ENCODE results near the gene NISCH.

NISCH gene

DNA sequence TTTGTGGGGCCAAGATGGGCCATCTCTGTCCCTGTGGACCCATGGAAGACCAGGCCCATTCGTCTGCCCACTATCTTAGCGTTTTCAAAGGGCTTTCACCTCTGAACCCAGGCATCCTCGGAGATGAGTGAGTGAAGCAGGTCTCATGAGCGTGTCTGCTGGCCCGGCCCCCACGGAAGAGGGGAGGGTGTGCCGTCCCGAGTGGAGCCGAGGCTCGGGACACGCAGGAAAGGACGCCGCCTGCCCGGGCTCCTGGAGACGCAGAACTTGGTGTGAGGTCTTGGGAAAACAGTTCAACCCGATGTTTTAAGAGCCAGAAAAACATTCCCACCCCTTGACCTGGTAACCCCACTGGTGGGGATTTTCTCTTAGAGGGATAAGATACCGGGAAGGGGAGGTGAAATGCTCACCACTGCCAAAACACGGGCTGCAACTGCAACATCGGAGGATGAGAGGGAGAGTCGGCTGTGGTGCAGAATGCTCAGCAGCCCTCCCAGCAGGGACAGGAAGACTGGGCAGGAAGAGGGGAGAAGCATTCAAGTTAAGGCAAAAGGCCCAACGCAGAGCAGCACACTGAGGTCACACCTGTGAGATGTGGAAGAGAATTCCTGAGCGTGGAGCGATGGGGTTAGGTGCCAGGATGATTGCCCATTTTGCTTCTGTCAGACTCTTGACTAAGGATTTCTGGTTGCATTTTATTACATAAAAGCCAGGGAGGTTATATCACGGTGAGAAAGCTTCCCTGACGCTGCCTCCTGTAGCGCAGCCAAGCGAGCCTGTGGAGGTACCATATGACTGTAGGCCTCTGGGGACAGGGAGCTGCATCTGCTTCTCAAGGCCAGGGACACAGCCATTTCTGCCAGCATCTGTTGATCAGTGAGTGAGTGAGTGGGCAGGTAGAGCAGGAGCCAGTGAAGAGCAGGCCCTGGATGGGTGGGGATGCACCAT is 25.6 kb downstream of the NISCH start:
- Histone ChIP-seq H3K4me1 (ENCODE audit: insufficient read depth, low read length) (no peaks in the 10 kb centered on the region), H3K9ac (ENCODE audit: low read depth, low read length) (no peak overlapping the region), H3K27me3 (ENCODE audit: insufficient read depth, low read length) (no peaks in the 10 kb centered on the region), H3K36me3 (ENCODE audit: insufficient read depth, low read length) (peaks cover 89% of the 10 kb centered on the region), H3K9me3 (ENCODE audit: insufficient read depth, low read depth, low read length) (no peaks in the 10 kb centered on the region), H3K4me3 (ENCODE audit: low read length) (no peak overlapping the region), H3K27ac (ENCODE audit: low read depth, low read length) (no peak overlapping the region)
- 96% methylated on average over 27 of the region's 27 CpGs for WGBS

DNA sequence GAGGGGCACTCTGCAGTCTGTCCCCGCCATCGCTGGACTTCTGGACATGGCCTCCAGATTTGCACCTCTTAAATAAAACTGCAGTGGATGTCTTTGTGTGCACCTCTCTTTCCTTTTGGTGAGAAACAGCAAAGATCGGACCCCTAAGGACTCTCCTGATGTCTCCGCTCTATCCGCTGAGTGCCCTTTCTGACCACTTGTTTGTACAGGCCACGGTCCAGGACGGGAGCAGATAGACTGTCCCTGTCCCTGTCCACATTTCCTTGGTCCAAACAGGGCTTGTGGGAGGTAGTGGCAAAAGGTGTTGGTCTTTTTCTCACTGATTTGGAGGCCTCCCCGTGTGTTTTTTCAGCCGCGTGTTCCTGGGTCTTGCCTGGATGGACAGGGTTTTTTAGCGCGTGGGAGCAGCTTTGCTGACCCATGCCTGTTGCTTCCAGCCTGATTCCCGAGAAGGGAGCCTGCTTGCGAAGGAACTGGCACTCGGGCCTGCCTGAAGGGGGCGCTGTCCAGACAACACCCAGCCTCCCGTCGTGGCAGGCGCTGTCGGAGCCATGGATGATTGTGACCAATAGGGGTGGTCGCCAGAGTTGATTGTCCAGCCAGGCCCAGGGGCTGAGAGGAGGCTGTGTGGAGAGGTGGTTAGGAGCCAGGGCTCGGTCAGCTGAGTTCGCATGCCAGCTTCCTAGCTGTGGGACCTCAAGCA is 26.6 kb downstream of the NISCH start:
- Histone ChIP-seq H3K9me3 (ENCODE audit: insufficient read depth, low read depth, low read length) (no peaks in the 10 kb centered on the region), H3K4me1 (ENCODE audit: insufficient read depth, low read length) (no peaks in the 10 kb centered on the region), H3K4me3 (ENCODE audit: low read length) (no peak overlapping the region), H3K9ac (ENCODE audit: low read depth, low read length) (no peak overlapping the region), H3K36me3 (ENCODE audit: insufficient read depth, low read length) (peaks cover 89% of the 10 kb centered on the region), H3K27me3 (ENCODE audit: insufficient read depth, low read length) (no peaks in the 10 kb centered on the region), H3K27ac (ENCODE audit: low read depth, low read length) (no peak overlapping the region)
- WGBS: 86% methylated on average over 23 of the region's 23 CpGs

DNA sequence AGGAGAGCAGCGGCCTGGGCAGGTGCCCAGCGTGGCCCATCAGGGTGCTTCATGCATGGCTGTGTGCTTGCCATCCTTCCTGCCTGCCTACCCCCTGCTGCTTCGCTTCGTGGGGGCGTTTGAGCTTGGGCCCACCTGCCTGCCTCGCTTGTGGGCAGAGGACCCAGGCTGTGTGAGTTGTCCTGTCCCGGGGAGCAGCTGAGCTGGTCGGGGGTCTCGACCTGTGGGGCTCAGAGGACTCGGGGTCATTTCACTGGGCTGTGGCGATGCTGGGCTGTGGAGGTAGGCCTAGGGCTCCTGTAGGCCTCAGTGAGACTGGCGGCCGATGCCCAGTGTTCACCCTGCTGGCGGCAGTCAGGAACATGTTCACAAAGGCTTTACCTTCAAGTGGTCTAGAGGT is 27.7 kb downstream of the NISCH start:
- 88% methylated on average over 14 of the region's 14 CpGs for WGBS
- H3K9ac ChIP-seq (ENCODE audit: low read depth, low read length): no peak overlapping the region
- H3K27ac ChIP-seq (ENCODE audit: low read depth, low read length): no peak overlapping the region
- no peaks in the 10 kb centered on the region for H3K9me3 ChIP-seq (ENCODE audit: insufficient read depth, low read depth, low read length)
- H3K4me1 ChIP-seq (ENCODE audit: insufficient read depth, low read length): no peaks in the 10 kb centered on the region
- H3K4me3 ChIP-seq (ENCODE audit: low read length): no peak overlapping the region
- H3K27me3 ChIP-seq (ENCODE audit: insufficient read depth, low read length): no peaks in the 10 kb centered on the region
- H3K36me3 ChIP-seq (ENCODE audit: insufficient read depth, low read length): peaks cover 89% of the 10 kb centered on the region

DNA sequence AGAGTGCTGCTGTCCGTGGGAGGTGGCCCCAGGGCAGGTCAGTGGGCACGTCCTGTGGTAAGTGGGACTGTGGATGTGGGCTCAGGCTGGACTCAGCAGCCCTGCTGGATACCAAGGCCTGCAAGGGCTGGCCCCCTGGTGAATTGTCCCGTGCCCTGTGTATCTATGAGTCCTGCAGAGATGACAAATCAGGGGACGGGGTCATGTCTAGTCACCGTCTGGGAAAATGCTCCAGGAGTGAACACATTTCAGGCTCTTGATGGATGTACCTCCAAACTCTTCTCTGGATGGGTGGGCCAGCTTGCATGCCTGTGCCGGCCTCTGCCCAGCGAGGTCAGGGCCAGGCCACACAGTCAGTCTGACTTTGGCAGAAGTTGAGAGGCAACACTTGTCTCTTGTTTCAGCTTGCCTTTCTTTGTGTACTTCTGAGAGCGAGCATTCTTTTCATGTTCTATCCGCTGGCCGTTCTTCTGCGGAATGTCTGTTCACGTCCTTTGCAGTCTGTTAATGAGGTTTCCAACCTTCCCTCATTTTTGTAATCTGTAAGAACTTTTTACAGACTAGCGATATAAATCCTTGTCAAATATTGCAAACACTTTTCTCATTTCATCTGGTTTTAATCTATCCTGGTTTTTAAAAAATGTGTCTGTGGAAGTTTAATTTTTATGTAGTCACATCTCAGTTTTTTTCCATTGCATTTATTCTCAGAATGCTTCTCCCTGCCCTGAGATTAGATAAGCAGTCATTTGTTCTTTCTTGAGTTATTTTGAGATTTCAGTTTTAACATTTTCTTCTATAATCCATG is 28.4 kb downstream of the NISCH start:
- peaks cover 88% of the 10 kb centered on the region for H3K36me3 ChIP-seq (ENCODE audit: insufficient read depth, low read length)

DNA sequence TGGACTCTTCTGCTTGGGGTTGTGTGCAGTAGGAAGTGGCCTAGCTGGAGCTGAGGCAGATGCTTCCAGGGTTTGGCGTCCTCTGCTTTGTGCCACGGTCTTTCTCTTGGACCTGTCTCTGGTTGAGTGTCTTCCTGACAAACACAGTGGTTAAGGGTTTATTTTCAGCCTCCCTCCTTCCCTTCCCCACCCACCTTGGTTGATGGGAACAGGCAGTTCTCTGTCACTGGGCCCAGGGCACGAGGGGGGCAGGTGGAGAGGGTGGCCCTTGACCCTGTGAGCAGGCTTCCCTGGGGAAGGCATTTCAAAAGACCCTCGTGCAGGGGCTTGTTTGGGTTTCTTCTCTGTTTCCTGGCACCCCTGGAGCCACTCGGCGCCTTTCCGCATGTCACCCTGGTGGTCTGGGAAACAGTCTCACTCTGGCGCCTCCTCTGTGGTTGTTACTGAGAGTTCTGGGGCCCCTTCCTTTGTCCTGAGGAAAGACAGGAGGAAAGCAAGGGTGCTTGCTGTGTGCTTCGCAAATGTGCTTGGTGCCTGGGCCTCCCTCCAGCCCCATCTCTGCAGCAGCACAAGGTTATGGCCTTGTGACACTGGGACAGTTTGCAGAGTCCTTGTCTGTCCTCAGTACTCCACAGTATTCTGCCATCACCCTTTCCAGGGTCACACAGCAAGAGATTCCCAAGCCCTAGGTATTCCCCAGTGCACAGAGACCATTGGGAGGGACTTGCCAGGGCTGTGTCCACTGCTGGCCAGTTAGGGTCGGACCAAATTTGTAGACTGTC is 29.5 kb downstream of the NISCH start:
- Histone ChIP-seq H3K27ac (ENCODE audit: low read depth, low read length) (no peak overlapping the region), H3K4me1 (ENCODE audit: insufficient read depth, low read length) (no peaks in the 10 kb centered on the region), H3K9ac (ENCODE audit: low read depth, low read length) (no peak overlapping the region), H3K4me3 (ENCODE audit: low read length) (no peak overlapping the region), H3K9me3 (ENCODE audit: insufficient read depth, low read depth, low read length) (no peaks in the 10 kb centered on the region), H3K36me3 (ENCODE audit: insufficient read depth, low read length) (peaks cover 88% of the 10 kb centered on the region), H3K27me3 (ENCODE audit: insufficient read depth, low read length) (no peaks in the 10 kb centered on the region)
- 94% methylated on average over 10 of the region's 10 CpGs for WGBS

More for the DNA sequence above, 28.4 kb downstream of the NISCH start:
- no peak overlapping the region for H3K27ac ChIP-seq (ENCODE audit: low read depth, low read length)
- H3K9me3 ChIP-seq (ENCODE audit: insufficient read depth, low read depth, low read length): no peaks in the 10 kb centered on the region
- H3K27me3 ChIP-seq (ENCODE audit: insufficient read depth, low read length): no peaks in the 10 kb centered on the region
- no peak overlapping the region for H3K9ac ChIP-seq (ENCODE audit: low read depth, low read length)
- 94% methylated on average over 13 of the region's 13 CpGs for WGBS
- H3K4me1 ChIP-seq (ENCODE audit: insufficient read depth, low read length): no peaks in the 10 kb centered on the region
- H3K4me3 ChIP-seq (ENCODE audit: low read length): no peak overlapping the region

DNA sequence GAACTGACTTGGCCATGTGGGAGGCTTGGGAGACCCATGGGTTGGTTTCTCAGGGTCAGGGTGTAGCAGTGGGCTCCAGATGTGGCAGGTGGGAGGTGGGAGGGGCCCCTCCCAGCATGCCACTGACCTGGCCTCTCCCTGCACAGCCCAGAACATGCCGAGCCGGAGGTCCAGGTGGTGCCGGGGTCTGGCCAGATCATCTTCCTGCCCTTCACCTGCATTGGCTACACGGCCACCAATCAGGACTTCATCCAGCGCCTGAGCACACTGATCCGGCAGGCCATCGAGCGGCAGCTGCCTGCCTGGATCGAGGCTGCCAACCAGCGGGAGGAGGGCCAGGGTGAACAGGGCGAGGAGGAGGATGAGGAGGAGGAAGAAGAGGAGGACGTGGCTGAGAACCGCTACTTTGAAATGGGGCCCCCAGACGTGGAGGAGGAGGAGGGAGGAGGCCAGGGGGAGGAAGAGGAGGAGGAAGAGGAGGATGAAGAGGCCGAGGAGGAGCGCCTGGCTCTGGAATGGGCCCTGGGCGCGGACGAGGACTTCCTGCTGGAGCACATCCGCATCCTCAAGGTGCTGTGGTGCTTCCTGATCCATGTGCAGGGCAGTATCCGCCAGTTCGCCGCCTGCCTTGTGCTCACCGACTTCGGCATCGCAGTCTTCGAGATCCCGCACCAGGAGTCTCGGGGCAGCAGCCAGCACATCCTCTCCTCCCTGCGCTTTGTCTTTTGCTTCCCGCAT is 31.8 kb downstream of the NISCH start:
- Histone ChIP-seq H3K27ac (ENCODE audit: low read depth, low read length) (no peak overlapping the region), H3K9me3 (ENCODE audit: insufficient read depth, low read depth, low read length) (no peaks in the 10 kb centered on the region), H3K4me3 (ENCODE audit: low read length) (no peak overlapping the region), H3K36me3 (ENCODE audit: insufficient read depth, low read length) (peaks cover 88% of the 10 kb centered on the region), H3K9ac (ENCODE audit: low read depth, low read length) (no peak overlapping the region), H3K27me3 (ENCODE audit: insufficient read depth, low read length) (no peaks in the 10 kb centered on the region), H3K4me1 (ENCODE audit: insufficient read depth, low read length) (no peaks in the 10 kb centered on the region)
- 95% methylated on average over 31 of the region's 31 CpGs for WGBS

DNA sequence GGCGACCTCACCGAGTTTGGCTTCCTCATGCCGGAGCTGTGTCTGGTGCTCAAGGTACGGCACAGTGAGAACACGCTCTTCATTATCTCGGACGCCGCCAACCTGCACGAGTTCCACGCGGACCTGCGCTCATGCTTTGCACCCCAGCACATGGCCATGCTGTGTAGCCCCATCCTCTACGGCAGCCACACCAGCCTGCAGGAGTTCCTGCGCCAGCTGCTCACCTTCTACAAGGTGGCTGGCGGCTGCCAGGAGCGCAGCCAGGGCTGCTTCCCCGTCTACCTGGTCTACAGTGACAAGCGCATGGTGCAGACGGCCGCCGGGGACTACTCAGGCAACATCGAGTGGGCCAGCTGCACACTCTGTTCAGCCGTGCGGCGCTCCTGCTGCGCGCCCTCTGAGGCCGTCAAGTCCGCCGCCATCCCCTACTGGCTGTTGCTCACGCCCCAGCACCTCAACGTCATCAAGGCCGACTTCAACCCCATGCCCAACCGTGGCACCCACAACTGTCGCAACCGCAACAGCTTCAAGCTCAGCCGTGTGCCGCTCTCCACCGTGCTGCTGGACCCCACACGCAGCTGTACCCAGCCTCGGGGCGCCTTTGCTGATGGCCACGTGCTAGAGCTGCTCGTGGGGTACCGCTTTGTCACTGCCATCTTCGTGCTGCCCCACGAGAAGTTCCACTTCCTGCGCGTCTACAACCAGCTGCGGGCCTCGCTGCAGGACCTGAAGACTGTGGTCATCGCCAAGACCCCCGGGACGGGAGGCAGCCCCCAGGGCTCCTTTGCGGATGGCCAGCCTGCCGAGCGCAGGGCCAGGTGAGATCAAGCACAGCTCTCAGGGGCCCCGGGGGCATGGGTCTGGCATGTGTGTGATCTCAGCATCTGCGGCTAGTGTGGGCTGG is 32.6 kb downstream of the NISCH start:
- Histone ChIP-seq H3K27me3 (ENCODE audit: insufficient read depth, low read length) (no peaks in the 10 kb centered on the region), H3K36me3 (ENCODE audit: insufficient read depth, low read length) (peaks cover 87% of the 10 kb centered on the region), H3K27ac (ENCODE audit: low read depth, low read length) (no peak overlapping the region), H3K4me3 (ENCODE audit: low read length) (no peak overlapping the region), H3K9me3 (ENCODE audit: insufficient read depth, low read depth, low read length) (no peaks in the 10 kb centered on the region), H3K4me1 (ENCODE audit: insufficient read depth, low read length) (no peaks in the 10 kb centered on the region), H3K9ac (ENCODE audit: low read depth, low read length) (no peak overlapping the region)
- WGBS: 95% methylated on average over 59 of the region's 59 CpGs

DNA sequence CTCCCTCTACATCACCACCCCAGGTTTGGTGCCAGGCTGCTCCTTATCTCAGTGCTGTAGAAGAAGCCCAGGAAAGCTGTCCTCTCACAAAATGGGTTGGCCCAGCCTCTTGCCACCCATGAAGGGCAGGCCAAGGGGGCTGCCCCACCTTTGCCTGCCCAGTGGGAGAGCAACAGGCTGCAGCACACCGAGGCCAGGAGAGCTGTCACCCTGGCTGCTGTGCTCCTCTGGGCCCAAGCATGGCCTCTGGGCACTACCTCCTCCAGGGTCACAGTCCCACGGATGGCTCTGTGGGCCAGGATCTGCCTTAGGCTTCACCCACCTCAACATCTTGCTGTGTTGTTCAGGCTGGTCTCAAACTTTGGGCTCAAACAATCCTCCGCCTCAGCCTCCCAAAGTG is 33.3 kb downstream of the NISCH start:
- WGBS: 96% methylated on average over 3 of the region's 3 CpGs
- Histone ChIP-seq H3K9ac (ENCODE audit: low read depth, low read length) (no peak overlapping the region), H3K9me3 (ENCODE audit: insufficient read depth, low read depth, low read length) (no peaks in the 10 kb centered on the region), H3K36me3 (ENCODE audit: insufficient read depth, low read length) (peaks cover 81% of the 10 kb centered on the region), H3K4me1 (ENCODE audit: insufficient read depth, low read length) (no peaks in the 10 kb centered on the region), H3K27ac (ENCODE audit: low read depth, low read length) (no peak overlapping the region), H3K4me3 (ENCODE audit: low read length) (no peak overlapping the region), H3K27me3 (ENCODE audit: insufficient read depth, low read length) (no peaks in the 10 kb centered on the region)

DNA sequence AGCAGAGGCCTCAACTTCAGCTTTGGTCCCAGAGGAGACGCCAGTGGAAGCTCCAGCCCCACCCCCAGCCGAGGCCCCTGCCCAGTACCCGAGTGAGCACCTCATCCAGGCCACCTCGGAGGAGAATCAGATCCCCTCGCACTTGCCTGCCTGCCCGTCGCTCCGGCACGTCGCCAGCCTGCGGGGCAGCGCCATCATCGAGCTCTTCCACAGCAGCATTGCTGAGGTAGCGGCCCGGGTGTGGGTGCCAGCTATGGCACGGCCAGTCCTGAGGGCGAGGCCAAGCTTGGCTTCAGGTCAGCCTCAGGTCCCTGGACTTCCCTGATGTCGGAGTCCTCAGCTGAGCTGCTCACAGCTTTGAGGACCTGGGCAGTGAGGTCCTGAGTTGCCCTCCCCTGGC is 34.0 kb downstream of the NISCH start:
- 96% methylated on average over 18 of the region's 18 CpGs for WGBS
- Histone ChIP-seq H3K9ac (ENCODE audit: low read depth, low read length) (no peak overlapping the region), H3K4me1 (ENCODE audit: insufficient read depth, low read length) (no peaks in the 10 kb centered on the region), H3K36me3 (ENCODE audit: insufficient read depth, low read length) (peaks cover 77% of the 10 kb centered on the region), H3K9me3 (ENCODE audit: insufficient read depth, low read depth, low read length) (no peaks in the 10 kb centered on the region), H3K27me3 (ENCODE audit: insufficient read depth, low read length) (no peaks in the 10 kb centered on the region), H3K4me3 (ENCODE audit: low read length) (no peak overlapping the region), H3K27ac (ENCODE audit: low read depth, low read length) (no peak overlapping the region)
